Measurements from ENCODE around the gene AGPAT3.

- TF ChIP-seq CTCF (IDR thresholded peaks at IDR 0.05) (no peak), POLR2A (IDR thresholded peaks at IDR 0.05) (no peak)
Measured at GRCh38 chr21:43950481-43950880, 85.5 kb downstream of the AGPAT3 start.
